ENCODE results near the gene PLD4.
"Not testable (repeated sequence)": the region's sequence is repeated elsewhere in the genome, so short reads cannot be mapped to it uniquely, and the experiment has no call there.

Gene PLD4

DNA sequence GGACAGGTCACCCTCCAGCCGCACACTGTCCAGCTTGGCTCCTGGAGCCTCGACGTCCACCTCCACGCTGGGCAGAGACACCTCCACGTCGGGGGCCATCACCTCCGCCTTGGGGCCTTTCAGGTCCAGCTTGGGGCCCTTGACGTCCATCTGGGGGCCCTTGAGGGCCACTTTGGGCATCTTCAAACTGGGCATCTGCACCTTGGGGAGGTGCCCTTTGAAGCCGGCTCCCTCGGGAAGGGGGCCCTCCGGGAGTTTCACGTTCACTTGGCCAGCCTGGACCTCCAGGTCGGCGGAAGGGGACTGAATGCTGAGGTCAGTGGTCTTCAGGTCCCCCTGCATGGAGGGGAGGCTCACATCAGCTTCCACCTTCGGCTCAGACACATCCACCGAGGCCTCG lies 25.3 kb downstream of the PLD4 start:
- no peak overlapping the region for H3K4me3 ChIP-seq (ENCODE audit: low read depth, low read length)
- no peak for DNase-seq (ENCODE audit: low read depth)
- TF ChIP-seq, protein P1, sequence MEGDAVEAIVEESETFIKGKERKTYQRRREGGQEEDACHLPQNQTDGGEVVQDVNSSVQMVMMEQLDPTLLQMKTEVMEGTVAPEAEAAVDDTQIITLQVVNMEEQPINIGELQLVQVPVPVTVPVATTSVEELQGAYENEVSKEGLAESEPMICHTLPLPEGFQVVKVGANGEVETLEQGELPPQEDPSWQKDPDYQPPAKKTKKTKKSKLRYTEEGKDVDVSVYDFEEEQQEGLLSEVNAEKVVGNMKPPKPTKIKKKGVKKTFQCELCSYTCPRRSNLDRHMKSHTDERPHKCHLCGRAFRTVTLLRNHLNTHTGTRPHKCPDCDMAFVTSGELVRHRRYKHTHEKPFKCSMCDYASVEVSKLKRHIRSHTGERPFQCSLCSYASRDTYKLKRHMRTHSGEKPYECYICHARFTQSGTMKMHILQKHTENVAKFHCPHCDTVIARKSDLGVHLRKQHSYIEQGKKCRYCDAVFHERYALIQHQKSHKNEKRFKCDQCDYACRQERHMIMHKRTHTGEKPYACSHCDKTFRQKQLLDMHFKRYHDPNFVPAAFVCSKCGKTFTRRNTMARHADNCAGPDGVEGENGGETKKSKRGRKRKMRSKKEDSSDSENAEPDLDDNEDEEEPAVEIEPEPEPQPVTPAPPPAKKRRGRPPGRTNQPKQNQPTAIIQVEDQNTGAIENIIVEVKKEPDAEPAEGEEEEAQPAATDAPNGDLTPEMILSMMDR (IDR thresholded peaks at IDR 0.05; ENCODE audit: control insufficient read depth, extremely low read depth, insufficient read depth): no peak

DNA sequence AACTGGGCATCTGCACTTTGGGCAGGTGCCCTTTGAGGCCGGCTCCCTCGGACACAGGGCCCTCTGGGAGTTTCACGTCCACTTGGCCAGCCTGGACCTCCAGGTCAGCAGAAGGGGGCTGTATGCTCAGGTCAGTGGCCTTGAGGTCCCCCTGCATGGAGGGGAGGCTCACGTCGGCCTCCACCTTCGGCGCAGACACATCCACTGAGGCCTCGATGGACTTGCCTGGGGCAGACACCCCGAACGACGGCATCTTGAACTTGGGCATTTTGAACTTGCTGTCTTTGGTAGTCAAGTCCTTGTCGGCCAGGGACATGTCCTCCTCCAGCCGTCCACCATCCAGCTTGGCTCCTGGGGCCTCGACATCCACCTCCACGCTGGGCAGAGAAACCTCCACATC lies 26.0 kb downstream of the PLD4 start:
- H3K4me3 ChIP-seq (ENCODE audit: low read depth, low read length); DNase-seq (ENCODE audit: low read depth): not testable (repeated sequence)

DNA sequence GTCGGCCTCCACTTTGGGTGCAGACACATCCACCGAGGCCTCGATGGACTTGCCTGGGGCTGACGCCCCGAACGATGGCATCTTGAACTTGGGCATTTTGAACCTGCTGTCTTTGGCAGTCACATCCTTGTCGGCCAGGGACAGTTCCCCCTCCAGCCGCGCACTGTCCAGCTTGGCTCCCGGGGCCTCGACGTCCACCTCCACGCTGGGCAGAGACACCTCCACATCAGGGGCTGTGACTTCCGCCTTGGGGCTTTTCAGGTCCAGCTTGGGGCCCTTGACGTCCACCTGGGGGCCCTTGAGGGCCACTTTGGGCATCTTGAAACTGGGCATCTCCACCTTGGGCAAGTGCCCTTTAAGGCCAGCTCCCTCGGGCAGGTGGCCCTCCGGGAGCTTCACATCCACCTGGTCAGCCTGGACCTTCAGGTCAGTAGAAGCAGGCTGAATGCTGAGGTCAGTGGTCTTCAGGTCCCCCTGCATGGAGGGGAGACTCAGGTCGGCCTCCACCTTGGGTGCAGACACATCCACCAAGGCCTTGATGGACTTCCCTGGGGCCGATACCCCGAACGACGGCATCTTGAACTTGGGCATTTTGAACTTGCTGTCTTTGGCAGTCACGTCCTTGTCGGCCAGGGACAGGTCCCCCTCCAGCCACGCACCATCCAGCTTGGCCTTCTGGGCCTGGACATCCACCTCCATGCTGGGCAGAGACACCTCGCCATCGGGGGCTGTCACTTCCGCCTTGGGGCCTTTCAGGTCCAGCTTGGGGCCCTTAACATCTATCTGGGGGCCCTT lies 27.4 kb downstream of the PLD4 start:
- not testable (repeated sequence) for H3K4me3 ChIP-seq (ENCODE audit: low read depth, low read length); DNase-seq (ENCODE audit: low read depth)

DNA sequence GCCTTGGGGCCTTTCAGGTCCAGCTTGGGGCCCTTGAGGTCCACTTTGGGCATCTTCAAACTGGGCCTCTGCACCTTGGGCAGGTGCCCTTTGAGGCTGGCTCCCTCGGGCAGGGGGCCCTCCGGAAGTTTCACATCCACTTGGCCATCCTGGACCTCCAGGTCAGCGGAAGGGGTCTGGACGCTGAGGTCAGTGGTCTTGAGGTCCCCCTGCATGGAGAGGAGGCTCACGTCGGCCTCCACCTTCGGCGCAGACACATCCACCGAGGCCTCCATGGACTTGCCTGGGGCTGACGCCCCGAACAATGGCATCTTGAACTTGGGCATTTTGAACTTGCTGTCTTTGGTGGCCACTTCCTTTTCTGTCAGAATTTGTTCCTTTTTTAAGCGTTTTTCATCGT lies 28.4 kb downstream of the PLD4 start:
- H3K4me3 ChIP-seq (ENCODE audit: low read depth, low read length): no peak overlapping the region
- TF ChIP-seq, protein P1 (IDR thresholded peaks at IDR 0.05; ENCODE audit: control insufficient read depth, extremely low read depth, insufficient read depth): no peak

DNA sequence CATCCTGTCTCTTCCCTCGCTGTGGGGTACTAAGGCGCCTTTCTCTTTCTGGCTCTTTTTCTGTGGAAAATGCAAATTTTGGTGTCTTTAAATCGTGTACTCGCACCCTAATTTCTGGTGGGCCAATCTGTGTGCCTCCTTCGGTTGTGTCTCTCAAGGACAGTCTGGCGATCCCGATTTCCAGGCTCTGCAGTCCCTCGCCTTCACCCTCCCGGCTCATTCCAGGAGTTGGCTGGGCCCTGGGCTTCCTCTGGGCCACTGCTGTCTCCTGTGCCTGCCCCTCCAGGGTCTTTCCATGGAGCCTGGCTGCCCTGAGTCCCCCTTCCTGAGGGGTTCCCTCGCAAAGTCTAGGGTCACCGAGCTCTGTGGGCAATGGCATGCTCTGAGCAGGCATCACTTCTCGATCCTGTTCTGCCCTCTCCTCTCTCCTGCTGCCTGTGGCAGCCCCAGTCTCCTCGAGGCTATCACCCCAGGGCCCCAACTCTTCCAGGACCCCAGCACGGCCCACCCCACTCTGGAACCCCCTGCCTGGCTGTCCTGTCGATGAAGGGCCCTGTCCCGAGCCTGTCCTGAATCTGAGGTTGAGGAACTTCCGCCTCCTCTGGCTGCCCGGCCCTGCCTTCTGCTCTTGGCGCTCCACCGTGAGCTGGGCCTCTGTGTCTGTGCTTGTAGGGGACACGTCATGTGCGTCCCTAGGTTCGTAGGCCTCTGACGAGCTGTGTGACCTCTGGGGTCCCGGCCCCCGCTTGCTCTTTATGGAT lies 29.4 kb downstream of the PLD4 start:
- TF ChIP-seq, protein P1 (IDR thresholded peaks at IDR 0.05; ENCODE audit: control insufficient read depth, extremely low read depth, insufficient read depth): no peak
- no peak overlapping the region for H3K4me3 ChIP-seq (ENCODE audit: low read depth, low read length)
- no peak for DNase-seq (ENCODE audit: low read depth)

More for the DNA sequence above, 28.4 kb downstream of the PLD4 start:
- no peak for DNase-seq (ENCODE audit: low read depth)

DNA sequence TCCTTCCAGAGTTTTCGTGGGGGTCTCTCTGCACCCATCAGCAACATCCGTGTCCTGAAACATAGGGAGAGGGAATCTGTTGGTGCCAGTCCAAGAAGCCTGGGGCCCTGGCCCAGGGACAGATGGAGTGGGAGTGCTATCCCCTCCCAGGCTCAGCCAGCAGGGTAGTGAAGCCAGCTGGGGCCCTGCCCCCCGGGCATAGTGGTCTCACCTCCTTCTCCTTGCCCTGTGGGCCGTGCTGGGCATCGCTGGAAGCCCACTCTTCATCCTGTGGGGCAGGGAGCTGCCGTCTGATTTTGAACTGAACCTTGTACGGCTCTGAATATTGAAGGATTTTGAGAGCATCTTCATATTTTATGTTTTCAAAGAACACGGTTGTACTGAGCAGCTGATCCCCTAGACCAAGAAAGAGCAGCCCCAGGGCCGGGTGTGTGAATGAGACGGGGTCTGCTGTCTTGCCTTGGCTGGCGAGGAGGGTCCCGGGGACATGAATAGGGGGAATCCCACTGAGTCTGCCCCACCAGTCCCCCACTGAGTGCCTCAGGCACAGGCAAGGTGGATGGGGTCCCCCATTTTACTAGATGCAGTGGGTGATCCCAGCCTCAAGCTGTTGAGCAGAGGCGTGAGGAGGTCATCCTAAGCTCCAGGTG lies 30.2 kb downstream of the PLD4 start:
- DNase-seq (ENCODE audit: low read depth): no peak
- TF ChIP-seq, protein P1 (IDR thresholded peaks at IDR 0.05; ENCODE audit: control insufficient read depth, extremely low read depth, insufficient read depth): no peak
- H3K4me3 ChIP-seq (ENCODE audit: low read depth, low read length): no peak overlapping the region

DNA sequence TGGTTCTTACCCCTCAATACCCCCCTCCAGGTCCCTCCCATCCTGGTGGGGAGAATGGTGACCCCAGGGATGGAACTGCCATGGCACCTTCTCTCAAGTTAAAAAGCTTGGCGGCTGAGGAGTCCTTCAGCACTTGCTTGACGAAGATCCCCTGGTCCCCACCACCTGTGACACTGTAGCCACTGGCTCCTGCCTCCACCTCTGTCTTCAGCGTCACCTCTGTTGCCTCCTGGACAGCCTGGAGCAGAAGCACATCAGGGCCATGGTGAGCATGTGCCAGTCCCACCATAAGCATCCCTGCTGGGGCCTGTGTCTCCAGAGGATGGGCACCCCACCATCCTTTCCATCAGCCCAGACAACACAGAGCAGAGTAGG lies 30.7 kb downstream of the PLD4 start:
- no peak for DNase-seq (ENCODE audit: low read depth)
- no peak overlapping the region for H3K4me3 ChIP-seq (ENCODE audit: low read depth, low read length)
- TF ChIP-seq, protein P1 (IDR thresholded peaks at IDR 0.05; ENCODE audit: control insufficient read depth, extremely low read depth, insufficient read depth): no peak
